GM19099 (cell line): Measurements from ENCODE around the gene UTF1.

Source experiments
- POLR2A ChIP-seq: IDR thresholded peaks from 3 replicates; pipeline ENCODE4 v1.6.1; 2011; ENCODE audit warnings: low read depth; ENCODE audit not compliant: insufficient read length; ENCODE audit errors: extremely low read depth

Gene UTF1

GRCh38 chr10:133211959-133212852 lies 17.8 kb upstream of the UTF1 start:
- no peak for TF ChIP-seq POLR2A

- no peak for TF ChIP-seq POLR2A
Measured at GRCh38 chr10:133212853-133213494, 17.0 kb upstream of the UTF1 start.

DNA sequence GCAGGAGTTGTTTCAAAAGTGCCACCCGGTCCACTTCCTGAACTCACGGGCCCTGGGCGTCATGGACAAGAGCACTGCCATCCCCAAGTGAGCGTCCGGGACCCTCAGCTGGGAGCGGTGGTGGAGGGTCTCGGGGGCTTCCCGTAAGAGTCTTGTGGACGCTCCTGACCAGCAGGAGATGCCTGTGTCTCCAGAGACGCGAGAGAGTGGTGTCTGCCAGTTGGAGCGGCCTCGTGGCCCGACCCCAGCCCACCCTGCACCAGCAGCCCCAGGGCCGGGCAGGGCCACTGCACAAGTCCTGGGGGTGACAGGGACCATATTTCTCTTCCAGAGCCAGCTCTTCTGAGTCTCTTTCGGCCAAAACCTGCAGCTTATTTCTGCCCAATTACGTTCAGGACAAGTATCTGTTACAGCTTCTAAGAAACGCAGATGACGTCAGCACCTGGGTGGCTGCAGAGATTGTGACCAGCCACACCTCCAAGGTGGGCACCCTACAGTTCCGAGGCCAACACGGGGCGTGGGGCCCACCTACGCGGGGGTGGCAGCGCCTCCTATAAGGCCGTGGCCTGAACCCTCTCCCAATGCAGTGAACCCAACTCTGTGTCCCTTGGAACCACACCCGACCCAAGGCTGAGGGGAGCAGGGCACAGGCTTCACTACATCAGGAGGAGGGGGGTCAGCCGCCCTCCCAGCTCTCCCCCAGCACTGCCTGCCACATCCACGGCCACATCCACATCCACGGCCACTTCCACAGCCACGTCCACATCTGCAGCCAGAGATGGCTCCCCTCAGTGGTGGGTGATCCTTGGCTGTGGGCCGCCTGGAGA lies 16.2 kb upstream of the UTF1 start:
- TF ChIP-seq POLR2A, result no peak

DNA sequence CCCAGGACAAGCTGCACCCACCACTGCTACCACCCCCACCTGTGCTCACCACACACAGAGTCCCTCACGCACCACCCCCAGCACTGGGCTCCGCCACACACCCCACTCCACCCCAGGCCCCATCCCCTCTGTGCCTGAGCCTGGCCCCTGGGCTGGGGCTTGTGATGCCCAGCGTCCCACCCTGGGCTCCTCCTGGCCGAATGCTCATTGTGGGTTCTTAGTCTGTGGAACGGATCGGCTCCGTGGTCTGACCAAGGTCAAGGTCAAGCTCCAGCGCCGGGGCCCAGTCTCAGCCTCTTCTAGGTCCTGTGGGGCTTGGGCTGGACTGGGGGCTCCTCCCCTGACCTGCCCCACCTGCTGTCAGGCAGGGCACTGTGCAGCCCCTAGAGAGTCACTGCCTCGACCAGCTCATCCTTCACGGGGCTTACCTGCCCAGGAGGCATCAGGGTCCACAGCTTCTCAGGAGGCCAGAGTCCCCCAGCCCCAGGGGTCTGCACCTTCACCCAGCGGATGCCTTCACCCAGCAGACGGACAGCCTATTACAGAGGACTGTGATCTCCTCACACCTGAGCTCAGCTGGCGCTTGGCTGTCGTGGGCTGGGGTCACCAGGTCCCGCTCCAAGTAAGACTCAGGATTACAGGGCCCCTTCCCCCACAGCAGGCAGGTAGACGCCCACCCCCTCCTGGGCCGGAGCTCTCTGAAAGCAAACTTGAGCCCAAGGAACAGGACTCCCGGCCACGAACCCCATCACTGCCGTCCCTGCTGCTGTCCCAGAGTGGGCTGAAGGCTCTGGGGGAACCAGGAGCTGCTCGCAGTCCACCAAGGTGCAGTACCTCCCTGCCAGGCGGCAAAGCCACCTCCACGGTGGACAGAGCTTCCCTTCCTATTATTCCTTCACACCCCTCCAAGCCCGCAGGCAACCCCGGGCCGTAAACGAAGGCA lies 15.3 kb upstream of the UTF1 start:
- TF ChIP-seq POLR2A, result no peak

DNA sequence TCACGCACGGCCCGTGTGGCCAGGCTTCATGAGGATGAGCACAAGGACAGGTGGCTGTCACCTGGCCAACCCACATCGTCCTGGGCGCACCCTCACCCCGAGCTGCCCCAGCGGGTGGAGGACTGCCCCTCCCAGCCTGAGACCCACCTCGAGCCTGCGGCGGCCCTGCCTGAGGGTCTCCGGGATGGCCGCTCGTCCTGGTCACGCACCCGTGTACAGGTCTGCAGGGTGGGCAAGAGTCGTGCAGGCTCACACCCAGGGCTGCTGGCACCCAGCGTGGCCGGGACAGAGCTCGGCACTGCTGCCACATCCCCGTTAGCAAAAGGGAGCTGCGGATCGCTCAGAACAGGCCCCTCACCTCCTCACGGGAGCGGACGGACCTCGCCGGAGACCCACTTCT lies 14.4 kb upstream of the UTF1 start:
- no peak for TF ChIP-seq POLR2A

GRCh38 chr10:133216776-133217175 lies 13.2 kb upstream of the UTF1 start:
- TF ChIP-seq POLR2A, result no peak

- no peak for TF ChIP-seq POLR2A
Measured at GRCh38 chr10:133217800-133218589, 12.0 kb upstream of the UTF1 start.

DNA sequence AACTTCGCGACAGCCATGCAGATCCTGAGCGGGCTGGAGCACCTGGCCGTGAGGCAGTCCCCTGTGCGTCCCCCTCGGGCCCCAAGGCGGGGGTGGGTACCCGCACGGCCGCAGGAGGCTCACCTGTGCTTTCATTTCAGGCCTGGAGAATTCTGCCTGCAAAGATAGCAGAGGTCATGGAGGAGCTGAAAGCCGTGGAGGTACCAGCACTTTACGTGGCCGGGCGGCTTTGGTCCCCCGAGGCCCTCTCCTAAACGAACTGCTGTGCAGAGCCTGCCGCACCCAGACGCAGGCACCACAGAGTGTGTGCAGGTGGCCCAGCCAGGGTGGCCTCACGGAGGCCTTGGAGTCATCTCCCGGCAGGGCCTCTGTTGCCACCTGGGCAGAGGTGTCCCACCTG lies 11.1 kb upstream of the UTF1 start:
- TF ChIP-seq POLR2A, result no peak

DNA sequence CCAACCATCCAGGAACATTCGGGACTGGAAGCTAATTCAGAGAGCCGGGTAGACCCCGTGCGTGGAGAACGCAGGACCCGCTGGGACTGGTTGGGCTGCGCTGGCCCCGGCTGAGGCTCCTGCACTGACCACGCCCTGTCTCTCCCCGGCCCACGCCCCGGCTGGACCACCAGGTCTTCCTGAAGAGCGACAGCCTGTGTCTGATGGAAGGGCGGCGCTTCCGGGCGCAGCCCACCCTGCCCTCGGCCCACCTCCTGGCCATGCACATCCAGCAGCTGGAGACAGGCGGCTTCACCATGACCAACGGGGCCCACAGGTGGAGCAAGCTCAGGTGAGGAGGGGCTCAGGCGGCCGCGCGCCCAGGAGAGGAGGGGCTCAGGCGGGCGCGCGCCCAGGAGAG lies 10.2 kb upstream of the UTF1 start:
- TF ChIP-seq POLR2A, result no peak

GRCh38 chr10:133221331-133221730 lies 8.7 kb upstream of the UTF1 start:
- no peak for TF ChIP-seq POLR2A

- no peak for TF ChIP-seq POLR2A
Measured at GRCh38 chr10:133224076-133224475, 5.9 kb upstream of the UTF1 start.

- no peak for TF ChIP-seq POLR2A
Measured at GRCh38 chr10:133224756-133225372, 5.2 kb upstream of the UTF1 start.

DNA sequence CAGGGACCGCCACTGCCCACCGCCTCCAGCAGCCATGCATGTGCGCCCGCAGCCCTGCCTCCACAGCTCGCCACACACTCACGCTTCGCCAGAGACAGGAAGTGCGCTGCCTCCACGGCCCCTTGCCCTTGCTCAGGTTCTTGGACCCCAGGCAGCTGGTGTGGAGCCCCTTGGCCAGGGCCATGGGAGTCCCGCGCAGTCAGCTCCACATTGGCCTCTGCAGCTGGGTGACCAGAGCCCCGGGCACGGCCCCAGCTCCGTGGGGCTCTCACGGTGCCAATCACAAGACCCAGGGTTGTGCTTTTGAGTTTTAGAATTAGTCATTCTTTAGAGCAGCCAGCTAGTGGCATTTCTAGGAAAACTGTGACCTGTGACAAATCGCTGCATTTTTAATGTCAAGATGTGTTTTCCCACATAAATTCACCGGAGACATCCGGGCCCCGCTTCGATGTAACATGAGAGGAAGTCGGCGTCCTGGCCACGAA lies 4.3 kb upstream of the UTF1 start:
- no peak for TF ChIP-seq POLR2A

GRCh38 chr10:133226251-133226808 lies 3.7 kb upstream of the UTF1 start:
- TF ChIP-seq POLR2A, result no peak
